GM19372 (cell line): ENCODE measurements around the gene C11orf65.

ENCODE experiments used
- ATAC-seq: cut with Tn5 transposase; IDR thresholded peaks from one replicate; pipeline ENCODE4 v1.9.1; 2021; ENCODE audit warnings: mild to moderate bottlenecking, low read depth, moderate library complexity; ENCODE audit not compliant: unreplicated experiment

C11orf65 gene, protein sequence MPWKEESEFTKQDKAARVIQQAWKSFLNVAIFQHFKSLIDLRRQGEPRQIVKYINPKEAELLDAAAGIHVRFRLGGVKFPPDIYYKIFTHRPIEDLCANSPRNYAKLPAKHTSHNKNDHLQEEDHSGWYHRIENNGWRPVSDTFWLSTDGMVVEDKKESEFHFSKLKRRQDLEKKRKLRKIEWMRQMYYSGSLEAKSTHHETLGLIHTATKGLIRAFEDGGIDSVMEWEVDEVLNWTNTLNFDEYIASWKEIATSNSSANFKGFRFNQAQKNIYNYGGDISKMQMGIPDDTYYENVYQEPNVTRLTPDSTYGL

DNA sequence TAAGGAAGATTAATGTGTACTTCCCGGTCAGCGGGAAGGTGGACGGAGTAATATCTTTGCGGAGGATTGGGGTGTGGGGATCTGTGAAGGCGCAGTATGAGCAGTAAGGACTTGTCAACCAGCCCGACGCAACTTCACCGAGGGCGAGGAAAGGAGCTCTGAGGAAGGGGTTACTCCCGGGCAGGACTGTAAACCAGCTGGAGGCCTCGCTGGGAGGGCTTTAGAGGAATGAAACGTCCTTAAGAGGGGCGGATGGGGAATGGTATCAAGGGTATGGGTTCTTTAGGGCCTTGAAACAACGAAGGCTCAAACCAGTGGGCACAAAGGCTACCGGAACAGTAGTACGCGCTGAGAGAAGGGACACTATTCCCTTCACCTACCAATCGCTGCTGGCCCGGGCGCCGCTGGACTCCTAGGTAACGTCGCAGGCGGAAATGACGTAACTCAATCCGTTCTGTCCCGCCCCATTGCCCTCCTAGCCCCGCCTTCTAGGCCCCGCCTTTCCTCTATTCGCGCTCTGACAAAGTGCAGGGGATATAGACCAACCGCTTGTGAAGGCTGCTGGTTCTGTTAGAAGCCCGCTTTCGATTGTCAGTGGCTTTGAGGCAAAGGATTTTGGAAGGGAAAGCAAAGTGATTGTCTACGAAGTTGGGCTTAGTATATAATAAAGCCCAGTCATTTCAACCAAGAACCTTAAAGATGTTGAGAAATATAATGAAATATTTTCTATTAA lies at the start of gene C11orf65:
C11orf65 (minus strand) TSS at position 439 of the 733 bp plus-strand sequence. CDS start 5,970 bp downstream, outside the sequence.
- ATAC-seq: peak; percentile 99

- no peak for ATAC-seq
Observed at GRCh38 chr11:108516125-108516524, 48.8 kb upstream of the C11orf65 start.

- ATAC-seq: no peak
Observed at GRCh38 chr11:108512708-108513107, 45.4 kb upstream of the C11orf65 start.

DNA sequence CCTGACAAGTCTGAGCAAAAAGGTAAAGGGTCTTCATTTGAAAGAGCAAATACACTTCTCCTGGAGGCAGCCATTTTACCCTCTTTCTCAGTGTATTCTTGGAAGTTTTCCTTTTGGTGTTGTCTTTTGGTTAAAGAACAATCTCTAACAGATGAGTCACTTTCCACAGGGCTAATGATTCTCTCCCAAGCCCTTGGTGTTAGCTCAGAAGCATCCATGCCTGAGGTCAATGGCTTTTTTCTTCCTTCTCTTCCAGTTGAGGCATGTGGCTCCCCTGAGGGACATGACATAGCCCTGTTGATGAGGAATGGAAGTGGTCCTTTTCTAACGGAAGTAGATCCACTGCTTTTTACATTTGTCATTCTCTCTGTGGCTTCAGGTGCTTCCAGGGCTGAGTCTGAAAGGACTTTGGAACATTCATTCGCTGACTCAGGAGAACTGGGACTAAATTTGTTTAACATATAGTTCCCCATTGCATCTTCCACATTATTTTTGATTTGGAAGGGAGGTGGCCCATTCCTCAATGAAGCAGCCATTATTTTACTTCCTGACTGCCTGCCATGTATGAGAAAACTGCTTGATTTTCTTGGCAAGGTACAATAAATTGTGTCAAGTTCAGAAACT lies 44.6 kb upstream of the C11orf65 start:
- ATAC-seq: no peak

DNA sequence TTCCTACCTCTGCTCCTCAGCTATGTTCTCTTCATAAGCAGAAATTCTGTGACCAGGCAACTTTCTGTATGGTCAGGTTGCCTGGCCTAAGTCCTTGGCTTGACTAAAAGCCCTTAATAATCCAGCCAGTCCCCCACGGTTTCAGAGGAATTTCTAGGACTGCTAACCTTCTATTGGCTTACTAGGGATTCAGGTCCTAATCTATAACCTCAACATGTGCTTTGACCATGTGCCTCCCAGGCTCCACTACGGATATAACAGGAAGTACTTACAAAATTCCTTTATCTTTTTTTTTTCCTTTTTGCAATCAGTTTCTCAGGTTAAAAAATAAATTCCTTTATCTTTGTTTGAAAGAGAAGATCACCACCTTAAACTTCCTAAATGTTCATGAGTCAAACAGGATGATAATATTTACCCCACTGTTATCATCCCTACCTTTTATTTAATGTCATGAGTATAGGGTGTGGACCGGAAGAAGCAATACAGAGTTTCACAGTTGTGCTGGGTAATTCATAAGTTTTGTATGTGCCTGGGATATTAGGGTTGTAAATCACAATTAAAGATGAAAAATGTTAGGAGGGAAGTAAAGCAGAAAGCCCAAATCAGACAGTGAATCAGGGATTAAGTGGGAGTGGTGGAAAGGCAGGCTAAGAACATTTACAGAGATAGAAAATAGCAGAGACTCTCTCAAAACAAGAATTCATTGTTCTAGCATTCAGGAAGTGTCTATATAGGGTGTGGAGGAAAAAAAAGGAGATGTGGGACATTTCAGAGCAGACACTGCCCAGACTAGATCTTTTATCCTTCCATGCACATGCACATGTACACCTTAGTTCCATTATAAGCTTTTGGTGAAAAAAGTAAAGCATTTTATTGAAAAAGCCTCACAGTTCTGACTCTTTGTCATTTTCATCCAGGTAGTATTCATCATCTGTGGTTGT lies 41.6 kb upstream of the C11orf65 start:
- ATAC-seq: no peak

DNA sequence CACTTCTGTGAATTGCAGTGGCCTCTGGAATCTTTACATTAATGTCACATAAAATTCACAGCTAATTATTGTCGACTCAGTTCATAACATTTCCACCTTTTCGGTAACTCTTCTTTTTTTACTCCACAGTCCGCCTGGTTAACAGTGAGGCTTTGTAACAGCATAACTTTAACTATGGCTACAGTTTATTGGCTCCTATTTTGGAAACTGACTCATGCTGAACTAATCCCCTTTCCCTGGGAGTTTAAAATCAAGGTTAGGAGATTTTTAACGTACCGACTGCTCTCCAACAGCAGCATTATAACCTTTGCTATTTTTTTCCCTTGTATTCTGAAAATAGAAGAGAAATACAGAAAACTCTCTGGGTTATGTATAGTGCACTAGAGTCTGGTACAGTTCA lies 34.1 kb upstream of the C11orf65 start:
- no peak for ATAC-seq

GRCh38 chr11:108500721-108501120 lies 33.4 kb upstream of the C11orf65 start:
- ATAC-seq: no peak

DNA sequence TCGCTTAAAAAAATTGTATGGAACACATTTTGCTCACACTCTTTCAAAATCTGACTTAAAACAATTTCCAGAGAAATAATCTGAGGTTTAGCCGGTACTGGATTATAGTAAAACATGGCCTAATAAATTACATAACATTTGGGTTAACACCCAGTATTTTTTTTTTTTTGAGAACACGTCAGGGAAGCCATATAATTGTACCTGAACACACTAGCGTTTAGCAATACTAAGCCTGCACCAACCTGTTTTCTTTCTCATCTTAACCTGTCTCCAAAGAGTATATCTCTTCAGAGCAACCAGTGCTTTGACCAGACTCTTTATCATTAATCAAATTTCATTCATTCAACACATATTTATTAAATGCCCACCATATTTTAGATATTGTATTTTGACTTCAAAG lies 32.8 kb upstream of the C11orf65 start:
- ATAC-seq: no peak

DNA sequence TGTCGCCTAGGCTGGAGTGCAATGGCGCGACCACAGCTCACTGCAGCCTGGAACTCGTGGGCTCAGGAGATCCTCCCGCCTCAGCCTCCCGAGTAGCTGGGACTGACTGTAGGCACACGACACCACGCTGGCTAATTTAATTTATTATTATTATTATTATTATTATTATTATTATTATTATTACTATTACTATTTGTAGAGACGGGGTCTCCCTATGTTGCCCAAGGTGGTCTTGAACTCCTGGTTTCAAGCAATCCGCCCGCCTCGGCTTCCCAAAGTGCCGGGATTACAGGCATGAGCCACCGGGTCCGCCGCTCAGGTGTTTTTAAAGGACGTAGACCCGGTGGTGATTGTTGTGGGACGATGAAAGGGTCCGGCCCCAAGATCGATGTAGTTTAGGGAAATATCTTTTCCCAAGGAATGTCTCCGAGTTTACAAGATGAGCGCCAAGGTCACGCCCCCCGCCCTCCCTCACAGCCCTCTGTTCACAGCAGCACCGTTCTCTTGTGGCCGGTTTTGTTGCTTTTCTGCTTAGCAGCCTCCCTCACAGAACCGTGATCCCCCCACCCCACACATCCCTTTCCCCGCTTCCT lies 31.6 kb upstream of the C11orf65 start:
- ATAC-seq: no peak

- peak; percentile 54 for ATAC-seq
Observed at GRCh38 chr11:108498046-108498815, 30.9 kb upstream of the C11orf65 start, which contains the start of gene POGLUT3. TSS of gene POGLUT3 (minus strand) at chr11:108498384. CDS start at chr11:108498366, 18 bp downstream.

DNA sequence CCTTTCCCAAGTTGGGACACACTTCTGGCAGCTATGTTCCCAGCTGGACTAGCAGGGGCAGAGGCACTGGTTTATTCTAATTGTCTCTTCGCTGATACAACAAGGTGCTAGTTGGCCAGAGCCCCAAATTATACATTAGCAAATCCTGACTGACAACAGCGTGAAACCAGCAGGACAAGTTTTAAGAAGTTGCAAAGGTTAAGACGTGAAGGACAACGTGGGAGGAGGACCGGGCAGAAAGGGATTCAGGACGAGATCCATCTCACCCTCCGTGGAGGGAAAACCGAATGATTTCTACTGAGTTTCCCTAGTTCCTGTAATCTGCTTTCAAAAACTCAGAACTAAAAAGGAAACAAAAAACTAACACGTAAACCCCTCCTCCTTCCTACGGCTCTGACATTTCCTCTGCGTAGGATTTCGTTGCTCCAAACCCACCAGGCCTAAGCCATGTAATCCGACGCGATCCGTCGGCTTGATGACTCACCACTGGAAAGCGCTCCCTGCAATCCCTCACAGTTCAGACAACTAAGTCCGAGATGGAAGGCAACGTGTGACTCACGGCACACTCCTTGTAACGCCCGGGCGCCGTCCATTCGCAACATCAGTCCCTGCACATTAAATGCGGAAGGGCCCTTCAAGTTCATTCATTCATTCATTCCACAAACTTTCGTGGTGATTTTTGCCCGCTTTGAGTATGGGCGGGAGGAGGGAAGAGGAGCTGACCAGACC lies 30.2 kb upstream of the C11orf65 start:
- ATAC-seq: peak; percentile 40

- ATAC-seq: no peak
Observed at GRCh38 chr11:108496643-108497256, 29.4 kb upstream of the C11orf65 start.

DNA sequence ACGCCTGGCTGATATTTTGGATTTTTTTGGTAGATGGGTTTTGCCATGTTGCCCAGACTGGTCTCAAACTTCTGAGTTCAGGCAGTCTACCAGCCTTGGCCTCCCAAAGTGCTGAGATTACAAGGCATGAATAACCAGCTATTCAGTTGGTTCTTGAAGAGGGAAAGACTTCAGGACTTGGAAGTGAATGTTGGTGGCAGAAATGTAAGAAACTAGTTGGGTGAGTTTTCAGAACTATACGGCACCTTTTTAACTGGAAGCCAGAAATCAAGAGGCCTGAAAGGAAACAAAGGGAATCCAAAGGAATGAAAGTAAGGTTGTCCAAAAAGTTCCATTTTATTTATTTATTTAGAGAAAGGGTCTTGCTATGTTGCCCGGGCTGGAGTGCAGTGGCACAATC lies 28.0 kb upstream of the C11orf65 start:
- no peak for ATAC-seq

DNA sequence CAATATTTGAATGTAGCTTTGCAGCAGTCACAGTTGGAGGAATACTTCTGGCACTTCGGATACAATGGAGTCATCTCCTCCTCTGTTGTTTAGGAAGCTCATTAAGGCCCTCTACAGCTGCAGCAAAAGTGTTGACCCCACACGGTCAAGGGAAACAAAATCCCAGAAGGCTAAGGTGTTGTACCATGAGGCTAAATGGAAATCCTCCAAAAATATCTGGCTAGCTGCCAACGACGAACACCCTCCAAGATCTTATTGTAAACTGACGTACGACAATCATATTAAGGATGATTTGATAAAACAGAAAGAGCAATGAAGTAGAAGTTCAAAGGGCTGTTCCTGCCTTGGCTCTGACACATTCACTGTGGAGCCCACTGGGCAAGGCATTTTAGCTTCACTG lies 26.9 kb upstream of the C11orf65 start:
- no peak for ATAC-seq

GRCh38 chr11:108491936-108492335 lies 24.6 kb upstream of the C11orf65 start:
- ATAC-seq: no peak

DNA sequence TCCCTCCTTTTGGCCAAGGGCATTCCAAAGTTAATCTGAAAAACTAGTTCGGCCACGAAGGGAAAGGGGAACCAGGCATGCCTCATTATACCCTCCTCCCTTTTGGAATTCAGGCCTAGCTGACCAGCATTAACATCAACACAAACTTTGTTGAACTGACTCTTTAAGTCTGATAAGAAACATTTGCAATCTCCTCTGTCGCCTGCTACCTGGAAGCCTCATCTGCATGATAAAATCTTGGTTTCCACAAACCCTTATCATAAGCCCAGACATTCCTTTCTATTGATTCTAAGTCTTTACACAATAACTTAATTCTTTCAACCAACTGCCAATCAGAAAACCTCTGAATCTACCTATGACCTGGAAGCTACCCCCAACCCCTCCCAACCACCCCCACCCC lies 19.5 kb upstream of the C11orf65 start:
- no peak for ATAC-seq

DNA sequence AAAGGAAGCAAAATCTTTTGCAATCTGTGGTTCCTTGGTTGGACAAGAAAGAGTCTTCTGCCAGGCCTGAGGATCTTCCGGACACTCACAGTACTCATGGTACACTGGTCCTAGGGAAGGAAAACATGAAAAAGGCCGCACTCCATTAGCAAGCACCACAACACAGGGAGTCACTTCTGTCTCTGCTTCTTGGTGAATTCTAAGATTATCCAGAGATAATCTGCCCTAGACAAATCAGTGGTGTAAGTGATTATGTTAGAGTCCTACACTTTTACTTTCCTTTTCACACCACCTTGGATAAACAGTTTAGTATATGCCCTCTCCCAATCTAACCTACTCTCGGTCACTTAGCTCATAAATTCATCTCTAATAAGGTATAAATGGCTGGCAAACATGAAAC lies 19.0 kb upstream of the C11orf65 start:
- no peak for ATAC-seq

DNA sequence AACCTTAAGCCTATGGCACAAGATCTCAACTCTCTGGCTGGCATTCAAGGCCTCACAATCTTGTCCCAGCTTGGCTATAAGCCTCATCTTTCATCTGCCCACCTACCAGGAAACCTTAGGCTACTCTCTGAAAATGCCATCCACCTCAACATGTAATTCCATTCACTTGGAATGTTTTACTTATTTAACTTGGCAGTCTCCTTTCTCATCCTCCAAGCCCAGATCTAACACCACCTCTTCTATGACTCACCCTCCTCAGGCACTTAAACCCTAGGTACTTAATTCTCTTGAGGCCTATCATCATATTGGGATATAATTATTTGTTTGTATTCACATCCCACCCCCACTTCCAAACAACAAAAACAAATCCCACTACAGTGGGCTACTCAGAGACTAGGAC lies 15.8 kb upstream of the C11orf65 start:
- no peak for ATAC-seq
